HepG2 (cell line): ENCODE data around the gene KDM3B.

Source experiments
- GATAD1 ChIP-seq: IDR thresholded peaks from 2 replicates; pipeline ENCODE4 v1.6.1; 2016; ENCODE audit warnings: missing genetic modification reagents, missing compliant biosample characterization
- NFYB ChIP-seq: sonication (generic); formaldehyde crosslinking; IDR thresholded peaks from 2 replicates; pipeline ENCODE4 v1.4.0; 2020; ENCODE audit warnings: missing genetic modification reagents
- SP2 ChIP-seq: sonication (generic); formaldehyde crosslinking; IDR thresholded peaks from 2 replicates; pipeline ENCODE4 v1.5.1; 2020; ENCODE audit warnings: mild to moderate bottlenecking, missing genetic modification reagents
- TAF1 ChIP-seq: sonication (generic); formaldehyde crosslinking; IDR thresholded peaks from 2 replicates; pipeline ENCODE4 v1.4.0; 2020; ENCODE audit warnings: missing genetic modification reagents
- ZNF451 ChIP-seq: sonication (generic); formaldehyde crosslinking; IDR thresholded peaks from 2 replicates; pipeline ENCODE4 v1.5.0; 2020; ENCODE audit warnings: mild to moderate bottlenecking, missing genetic modification reagents

DNA sequence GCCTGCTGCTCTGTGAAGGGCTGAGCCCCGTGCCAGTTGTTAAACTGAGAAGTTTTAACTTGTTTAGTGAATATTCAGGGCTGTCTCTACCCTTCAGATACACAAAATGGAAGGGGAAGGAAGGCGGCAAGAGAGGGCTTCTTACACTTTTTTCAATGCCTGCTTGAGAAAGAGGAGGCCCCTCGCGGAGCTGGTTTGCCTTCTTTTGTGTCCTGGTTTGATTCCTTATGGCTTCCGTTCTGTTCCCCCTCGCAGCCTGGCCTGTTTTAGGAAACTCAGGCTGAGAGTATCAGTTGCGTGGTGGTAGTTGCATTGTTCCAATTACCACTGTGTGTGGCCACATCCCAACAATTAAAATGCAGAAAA is 13.4 kb upstream of the KDM3B start:
- TF ChIP-seq NFYB (no peak), SP2 (no peak), GATAD1 (CRISPR knock-in tag) (no peak), TAF1 (CRISPR knock-in tag) (no peak), ZNF451 (no peak)
